ENCODE results near the gene SDF4.

The SDF4 gene

DNA sequence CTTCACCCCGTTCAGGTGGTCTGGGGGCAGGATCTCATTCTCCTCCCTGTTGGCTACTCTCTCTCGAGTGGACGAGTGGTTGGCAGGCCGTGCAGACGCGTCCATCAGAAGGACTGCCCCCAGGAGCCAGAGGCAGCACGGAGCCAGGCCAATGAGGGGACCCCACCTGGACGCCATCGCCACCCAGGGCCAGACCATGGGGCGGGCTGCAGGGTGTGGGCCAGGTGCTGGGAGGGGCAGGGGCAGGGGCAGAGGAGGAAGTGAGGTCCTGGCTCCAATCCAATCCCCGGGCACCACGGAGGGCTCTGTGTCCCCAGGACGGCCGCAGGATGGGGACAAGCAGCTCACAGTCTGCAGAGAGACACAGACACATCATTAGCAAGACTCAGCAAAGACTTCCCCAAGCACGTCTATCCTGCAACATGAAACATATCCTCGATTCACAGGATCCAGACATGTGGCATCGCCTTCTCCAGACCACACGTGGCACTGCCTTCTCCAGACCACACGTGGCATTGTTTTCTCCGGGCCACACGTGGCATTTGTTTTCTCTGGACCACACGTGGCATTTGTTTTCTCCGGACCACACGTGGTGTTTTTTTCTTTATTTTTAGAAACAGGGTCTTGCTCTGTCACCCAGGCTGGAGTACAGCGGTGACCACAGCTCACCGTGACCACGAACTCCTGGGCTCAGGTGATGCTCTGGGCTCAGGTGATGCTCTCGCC is 3.0 kb downstream of the SDF4 start:
- DNase-seq: no peak

DNA sequence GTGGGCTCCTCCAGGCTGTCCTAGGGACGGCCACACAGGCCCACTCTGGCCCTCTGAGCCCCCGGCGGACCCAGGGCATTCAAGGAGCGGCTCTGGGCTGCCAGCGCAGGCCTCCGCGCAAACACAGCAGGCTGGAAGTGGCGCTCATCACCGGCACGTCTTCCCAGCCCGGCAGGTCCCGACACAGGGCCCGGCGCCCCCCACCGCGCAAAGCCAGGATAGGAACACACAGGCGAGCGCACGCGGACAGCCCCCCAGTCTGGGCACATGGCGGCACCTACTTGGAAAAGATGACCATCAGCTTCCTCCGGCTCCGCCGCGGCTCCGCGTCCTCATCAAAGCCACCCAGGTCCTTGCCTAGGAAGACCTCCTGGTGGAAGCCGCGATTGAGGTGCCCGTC is 3.6 kb downstream of the SDF4 start:
- no peak for DNase-seq

DNA sequence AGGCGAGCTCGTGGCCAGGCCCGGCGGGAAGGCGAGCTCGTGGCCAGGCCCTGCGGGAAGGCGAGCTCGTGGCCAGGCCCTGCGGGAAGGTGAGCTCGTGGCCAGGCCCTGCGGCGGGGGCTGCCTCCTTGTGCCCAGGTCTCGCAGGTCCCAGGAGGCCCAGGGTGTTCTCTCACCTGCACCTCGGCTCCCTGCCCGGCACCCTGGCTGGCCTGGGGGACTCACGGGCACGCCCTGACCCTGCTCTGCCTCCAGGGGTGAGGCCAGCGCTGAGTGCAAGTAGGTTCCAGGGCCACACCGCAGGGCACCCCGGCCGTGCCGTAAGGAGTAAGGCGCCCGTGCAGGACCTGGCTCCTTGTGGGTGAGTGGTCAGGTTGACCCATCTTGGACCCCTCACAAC is 4.4 kb downstream of the SDF4 start:
- DNase-seq: no peak

- no peak for DNase-seq
These were observed 5.0 kb downstream of the SDF4 start for GRCh38 chr1:1226566-1227362.

GRCh38 chr1:1225913-1226312 is 5.9 kb downstream of the SDF4 start:
- no peak for DNase-seq

GRCh38 chr1:1225238-1225845 is 6.5 kb downstream of the SDF4 start:
- no peak for DNase-seq

DNA sequence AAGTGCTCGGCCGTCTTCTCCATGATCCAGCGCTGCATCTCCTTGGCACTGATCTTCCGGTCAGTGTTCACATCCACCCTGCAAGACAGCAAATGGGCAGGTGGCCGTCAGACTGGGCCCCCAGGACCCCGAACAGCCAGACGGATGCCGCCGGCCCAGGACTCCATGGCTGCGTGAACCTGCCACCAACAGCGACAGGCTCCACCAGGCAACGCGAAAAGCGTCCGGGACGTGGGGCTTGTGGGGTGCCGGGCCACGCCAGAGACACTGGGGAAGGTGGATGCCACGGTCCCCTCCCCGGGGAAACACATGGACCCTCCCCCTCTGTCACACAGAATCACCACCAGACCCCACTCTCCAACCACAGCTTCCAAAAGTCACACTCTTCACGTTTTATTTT is 7.9 kb downstream of the SDF4 start:
- no peak for DNase-seq

DNA sequence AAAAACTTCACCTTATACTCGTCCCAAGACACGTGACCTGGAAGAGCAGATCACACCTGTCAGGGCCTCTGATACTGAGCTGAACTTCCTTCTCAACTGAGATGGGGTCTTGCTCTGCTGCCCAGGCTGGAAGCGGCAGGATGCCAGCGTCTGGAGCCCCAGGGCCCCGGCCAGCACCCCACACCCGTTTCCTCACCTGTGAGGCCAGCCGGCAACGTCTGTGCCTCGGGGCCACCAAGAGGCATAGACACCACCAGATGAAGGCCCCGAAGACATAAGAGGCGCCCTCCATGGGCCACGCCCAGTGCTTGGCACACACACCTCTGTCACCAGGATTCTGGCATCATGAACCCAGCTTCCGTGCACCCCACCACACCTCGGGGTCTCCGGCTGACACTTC is 8.5 kb downstream of the SDF4 start:
- DNase-seq: no peak

DNA sequence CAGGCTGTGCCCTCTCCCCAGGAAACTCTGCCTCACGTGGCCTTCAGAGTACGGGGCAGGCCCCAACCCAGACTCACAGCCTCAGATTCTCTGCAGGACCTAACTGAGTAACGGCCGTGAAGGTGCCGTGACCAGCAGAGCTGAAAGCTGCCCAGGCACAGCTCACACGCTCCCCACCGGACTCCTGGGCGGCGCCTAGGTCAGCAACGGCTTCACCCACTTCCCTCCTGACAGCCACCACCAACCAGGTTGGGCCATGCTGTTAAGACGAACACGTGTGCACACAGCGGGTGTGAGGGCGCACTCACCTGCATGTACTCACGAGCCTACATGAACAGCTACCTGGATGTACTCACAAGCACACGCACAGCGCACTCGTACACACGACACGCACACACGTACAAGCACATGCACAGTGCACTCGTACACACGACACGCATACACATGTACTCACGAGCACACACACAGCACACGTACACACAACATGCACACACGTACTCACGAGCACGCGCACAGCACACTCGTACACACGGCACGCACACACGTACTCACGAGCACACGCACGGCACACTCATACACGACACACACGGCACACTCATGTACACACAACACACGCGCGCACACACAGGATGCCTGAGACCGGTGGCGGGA is 9.1 kb downstream of the SDF4 start:
- DNase-seq: no peak

- no peak for DNase-seq
These were observed 9.8 kb downstream of the SDF4 start for GRCh38 chr1:1221887-1222574.

DNA sequence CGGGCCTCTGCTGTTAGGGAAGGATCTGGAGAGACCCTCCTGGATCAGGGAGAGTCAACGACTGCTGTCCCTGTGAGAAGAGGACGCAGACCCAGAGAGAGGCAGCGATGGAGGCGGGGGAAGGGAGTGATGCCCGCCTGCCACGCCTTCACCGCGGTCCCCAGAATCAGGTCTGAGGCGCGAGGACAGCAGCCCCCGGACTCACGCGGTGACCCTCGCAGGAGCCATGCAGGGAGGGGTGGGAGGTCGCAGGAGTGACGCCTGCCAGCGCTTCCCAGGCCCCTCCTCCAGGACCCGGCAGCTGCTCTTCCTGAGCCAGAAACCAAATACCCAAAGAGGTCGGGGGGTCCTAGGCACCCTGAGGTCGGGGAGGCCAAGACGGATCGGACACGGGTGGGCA is 11.6 kb downstream of the SDF4 start:
- no peak for DNase-seq

GRCh38 chr1:1219341-1219740 is 12.5 kb downstream of the SDF4 start:
- DNase-seq: no peak

GRCh38 chr1:1218524-1219200 is 13.1 kb downstream of the SDF4 start:
- DNase-seq: no peak

- no peak for DNase-seq
These were observed 13.9 kb downstream of the SDF4 start for GRCh38 chr1:1217621-1218523.

DNA sequence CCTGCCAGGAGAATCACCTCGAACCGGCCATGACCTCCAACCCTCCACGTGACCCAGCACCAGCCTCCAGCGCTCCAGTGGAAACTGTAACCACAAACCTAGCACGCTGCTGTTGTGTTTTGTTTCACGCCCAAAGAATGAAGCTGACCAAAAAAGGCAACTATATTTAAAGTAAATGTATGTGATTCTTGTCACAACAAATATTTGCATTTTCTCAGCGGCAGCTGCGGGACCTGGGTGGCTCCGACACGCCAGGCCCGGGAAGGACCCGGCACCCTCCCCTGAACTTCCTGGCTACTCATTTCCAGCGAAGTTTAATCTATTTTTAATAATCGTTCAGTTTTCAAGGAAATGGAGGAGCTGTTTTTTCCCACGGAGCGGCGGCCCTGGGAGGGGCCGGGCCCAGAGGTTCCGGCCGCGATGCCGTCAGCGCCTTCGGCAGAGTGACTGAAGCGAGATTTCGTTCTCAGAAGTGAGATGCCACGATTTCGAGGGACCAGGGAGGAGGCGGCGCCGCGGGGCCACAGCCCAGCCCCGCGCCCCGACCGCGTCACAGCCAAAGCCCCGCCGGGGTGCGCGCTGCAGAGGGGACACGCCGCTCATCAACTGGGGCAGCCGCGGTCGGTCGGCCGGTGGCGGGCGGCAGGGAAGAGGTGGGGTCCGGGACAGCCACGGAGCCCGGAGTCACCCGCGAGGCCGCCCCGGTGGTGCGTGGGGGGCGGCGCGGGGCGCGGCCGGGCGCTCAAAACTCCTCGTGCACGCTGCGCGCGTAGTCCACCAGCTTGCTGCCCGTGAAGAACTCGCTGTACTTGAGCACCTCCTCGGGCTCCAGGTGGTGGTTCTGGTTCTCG is 14.8 kb downstream of the SDF4 start:
- DNase-seq: no peak

GRCh38 chr1:1215881-1216605 is 15.8 kb downstream of the SDF4 start:
- no peak for DNase-seq

DNA sequence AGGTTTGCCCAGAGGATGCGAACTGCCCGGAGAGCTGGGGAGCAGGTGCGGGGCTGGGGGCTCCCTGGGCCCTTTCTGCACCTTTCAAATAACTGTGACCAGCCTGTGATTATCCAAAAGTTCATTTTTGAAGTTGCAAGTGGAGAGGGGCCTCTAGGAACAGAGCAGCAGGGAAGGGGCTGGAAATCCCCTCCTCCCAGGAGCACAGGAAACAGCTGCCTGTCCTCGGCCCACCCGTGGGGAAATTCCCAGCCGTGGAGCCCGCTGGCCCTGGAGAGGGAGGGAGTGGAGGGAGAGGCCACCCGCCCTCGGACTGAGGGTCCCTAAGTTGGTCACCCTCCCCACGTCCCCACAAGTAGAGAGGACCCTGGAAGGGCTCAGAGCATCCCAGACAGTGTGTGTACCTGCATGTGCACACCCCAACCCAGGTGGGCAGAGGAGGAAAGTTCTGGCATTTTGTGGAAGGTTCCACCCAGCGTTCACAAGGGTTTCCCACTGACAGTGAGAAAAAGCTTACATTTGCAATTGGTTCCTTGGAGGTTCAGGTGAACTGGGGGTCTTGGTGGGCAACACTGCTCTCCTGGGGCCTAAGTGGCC is 16.6 kb downstream of the SDF4 start:
- no peak for DNase-seq

DNA sequence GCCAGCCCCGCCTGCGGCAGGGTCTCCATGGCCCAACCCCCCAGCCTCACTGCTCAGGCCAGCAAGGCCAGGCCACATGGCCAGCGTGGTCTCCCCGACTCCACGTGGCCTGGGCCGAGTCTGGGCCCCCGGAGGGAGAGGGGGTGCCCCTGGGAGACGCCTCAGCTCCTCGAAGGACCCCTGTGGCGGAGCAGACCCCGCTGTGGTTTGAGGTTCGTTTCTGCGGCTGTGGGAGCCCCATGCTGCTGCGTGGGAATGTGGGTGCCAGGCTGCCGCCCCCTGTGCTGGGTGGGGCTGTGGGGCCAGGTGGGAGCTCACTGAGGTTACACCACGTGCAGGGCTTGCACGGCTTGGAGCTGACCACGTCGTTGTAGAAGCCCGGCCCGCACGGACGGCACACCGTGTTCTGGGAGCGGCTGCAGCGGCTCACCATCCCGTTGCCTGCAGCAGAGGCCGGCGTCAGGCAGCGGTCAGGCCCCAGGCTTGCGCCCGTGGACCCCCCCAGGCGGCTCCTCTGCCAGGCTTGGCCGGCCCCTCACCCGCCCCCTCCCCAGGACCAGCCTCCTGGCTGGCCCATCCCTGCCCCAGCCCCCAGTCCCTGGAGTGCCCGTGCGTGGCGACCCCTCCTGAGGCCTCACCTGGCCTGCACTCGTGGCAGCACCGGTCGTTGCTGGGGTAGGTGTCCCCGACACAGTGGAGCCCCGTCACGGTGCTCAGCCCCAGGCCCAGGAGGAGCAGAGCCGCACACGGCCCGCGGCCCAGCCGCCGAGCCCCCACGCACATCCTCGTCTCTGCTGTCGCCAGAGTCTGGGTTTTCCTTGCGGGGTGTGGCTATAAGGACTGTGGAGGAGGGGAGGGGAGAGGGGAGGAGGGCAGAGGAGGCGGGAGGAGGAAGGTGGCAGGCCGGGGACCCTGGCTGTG is 18.2 kb downstream of the SDF4 start, which contains the start of gene TNFRSF4:
Gene TNFRSF4, minus strand, starts transcription at position 809 of the 921 bp plus-strand sequence. Its CDS starts 26 bp downstream, at position 783.
- DNase-seq: no peak

Data from fibroblast of skin of back (primary cell).